Non-pigmented ciliary epithelial cell (primary cell): ENCODE measurements around the gene PTH1R.
"Not testable (repeated sequence)": the region's sequence is repeated elsewhere in the genome, so short reads cannot be mapped to it uniquely, and the experiment has no call there.

Source experiments
- DNase-seq: peaks from one replicate; pipeline ENCODE4 v3.0.0-alpha.2; 2010; ENCODE audit warnings: low read depth

Gene PTH1R

GRCh38 chr3:46899151-46900006 lies 21.9 kb downstream of the PTH1R start:
- DNase-seq = no peak

GRCh38 chr3:46900007-46900292 lies 22.4 kb downstream of the PTH1R start:
- no peak for DNase-seq

- no peak for DNase-seq
Observed at GRCh38 chr3:46900356-46900755, 22.8 kb downstream of the PTH1R start.

GRCh38 chr3:46901061-46901460 lies 23.5 kb downstream of the PTH1R start:
- no peak for DNase-seq

- DNase-seq = no peak
Observed at GRCh38 chr3:46901591-46902187, 24.2 kb downstream of the PTH1R start.

- no peak for DNase-seq
Observed at GRCh38 chr3:46902188-46902631, 24.7 kb downstream of the PTH1R start.

GRCh38 chr3:46903341-46904302 lies 26.1 kb downstream of the PTH1R start:
- no peak for DNase-seq

GRCh38 chr3:46904303-46905212 lies 27.0 kb downstream of the PTH1R start:
- no peak for DNase-seq

GRCh38 chr3:46905213-46905560 lies 27.7 kb downstream of the PTH1R start:
- DNase-seq = no peak

GRCh38 chr3:46905661-46906451 lies 28.3 kb downstream of the PTH1R start:
- no peak for DNase-seq

- no peak for DNase-seq
Observed at GRCh38 chr3:46906471-46907058, 29.0 kb downstream of the PTH1R start.

- DNase-seq = no peak
Observed at GRCh38 chr3:46907271-46907670, 29.8 kb downstream of the PTH1R start.

GRCh38 chr3:46907960-46908293 lies 30.4 kb downstream of the PTH1R start:
- DNase-seq = no peak

- DNase-seq = peak; percentile 38
Observed at GRCh38 chr3:46908294-46908985, 30.9 kb downstream of the PTH1R start.

- DNase-seq = no peak
Observed at GRCh38 chr3:46908986-46909534, 31.5 kb downstream of the PTH1R start.

GRCh38 chr3:46909535-46910161 lies 32.1 kb downstream of the PTH1R start:
- peak; percentile 50 for DNase-seq

GRCh38 chr3:46910166-46910760 lies 32.7 kb downstream of the PTH1R start:
- no peak for DNase-seq

GRCh38 chr3:46910914-46911313 lies 33.4 kb downstream of the PTH1R start:
- DNase-seq = not testable (repeated sequence)

GRCh38 chr3:46912986-46913385 lies 35.5 kb downstream of the PTH1R start:
- DNase-seq = no peak
